BJ (cell line): ENCODE data around the gene STRIP2. TPM values are rescaled to one million over a fixed set of nuclear protein-coding genes. Genes with fewer than 3 reads are reported as not detected.

Source experiments
- CTCF ChIA-PET: fragments of 350-600 bp; formaldehyde crosslinking; extraction: SDS; loops from one replicate; lab custom pipeline; 2021; ENCODE audit warnings: antibody characterized with exemption, inconsistent platforms; lab: Yijun Ruan, JAX
- POLR2A ChIA-PET: fragments of 300-600 bp; sonication (Branson Sonifier 250); formaldehyde crosslinking; extraction: SDS; loops from one replicate; lab custom pipeline; 2021; ENCODE audit warnings: antibody characterized with exemption; lab: Charles Lee
- DNase-seq: peaks from one replicate; pipeline ENCODE4 v3.0.0-alpha.2; 2011; ENCODE audit warnings: low read depth
- H3K27me3 ChIP-seq: 2 replicates; pipeline ENCODE4 v1.6.0; 2011; ENCODE audit warnings: low read length; ENCODE audit not compliant: control insufficient read depth, insufficient read depth
- H3K36me3 ChIP-seq: 2 replicates; pipeline ENCODE4 v1.5.1; 2011; ENCODE audit warnings: low read length; ENCODE audit not compliant: control insufficient read depth, insufficient read depth
- H3K4me3 ChIP-seq: 2 replicates; pipeline ENCODE4 v1.5.1; 2011; ENCODE audit warnings: low read depth, mild to moderate bottlenecking, control low read depth, low read length
- polyA plus RNA-seq: library from polyadenylated mRNA; depleted of rRNA; stranded (reverse); fragments of >200 nt; gene quantifications from 2 replicates; pipeline ENCODE4 v1.2.3, GENCODE V29; 2011
- TF ChIP-seq, protein P1 (sequence below): IDR thresholded peaks from 2 replicates; pipeline ENCODE4 v1.5.1; 2011; ENCODE audit warnings: low read depth, mild to moderate bottlenecking, control low read depth, inconsistent platforms, low read length, moderate library complexity; ENCODE audit not compliant: insufficient read depth

The STRIP2 gene
- polyA plus RNA-seq, 1 experiment: 2.0 TPM

DNA sequence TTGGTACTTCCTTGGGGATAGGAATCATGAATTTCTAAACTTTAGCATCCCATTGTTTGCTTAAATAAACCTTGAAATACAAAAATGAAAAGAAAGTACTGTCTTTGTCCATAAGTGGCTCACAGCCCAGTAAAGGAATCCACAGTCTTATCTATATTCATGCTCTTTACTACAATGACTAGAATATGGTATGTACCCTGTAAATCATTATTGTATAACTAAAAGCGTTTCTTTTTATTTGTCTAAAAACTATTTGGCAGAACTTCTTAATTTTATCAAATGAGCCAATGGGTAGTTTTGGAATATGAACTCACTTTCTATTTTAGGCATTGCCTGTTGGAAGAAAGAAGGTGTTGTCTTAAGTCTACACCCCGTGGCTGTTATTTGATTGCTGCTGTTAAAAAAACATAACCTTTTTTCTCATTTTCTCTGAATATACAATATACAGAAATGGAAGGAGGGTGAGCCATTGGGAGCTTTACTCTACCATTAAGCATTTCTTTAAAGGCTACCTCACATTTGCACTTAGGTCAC is 12.4 kb upstream of the STRIP2 start:
- no peak overlapping the region for H3K4me3 ChIP-seq
- H3K27me3 ChIP-seq: no peaks in the 10 kb centered on the region
- no peak for DNase-seq
- TF ChIP-seq, protein P1, sequence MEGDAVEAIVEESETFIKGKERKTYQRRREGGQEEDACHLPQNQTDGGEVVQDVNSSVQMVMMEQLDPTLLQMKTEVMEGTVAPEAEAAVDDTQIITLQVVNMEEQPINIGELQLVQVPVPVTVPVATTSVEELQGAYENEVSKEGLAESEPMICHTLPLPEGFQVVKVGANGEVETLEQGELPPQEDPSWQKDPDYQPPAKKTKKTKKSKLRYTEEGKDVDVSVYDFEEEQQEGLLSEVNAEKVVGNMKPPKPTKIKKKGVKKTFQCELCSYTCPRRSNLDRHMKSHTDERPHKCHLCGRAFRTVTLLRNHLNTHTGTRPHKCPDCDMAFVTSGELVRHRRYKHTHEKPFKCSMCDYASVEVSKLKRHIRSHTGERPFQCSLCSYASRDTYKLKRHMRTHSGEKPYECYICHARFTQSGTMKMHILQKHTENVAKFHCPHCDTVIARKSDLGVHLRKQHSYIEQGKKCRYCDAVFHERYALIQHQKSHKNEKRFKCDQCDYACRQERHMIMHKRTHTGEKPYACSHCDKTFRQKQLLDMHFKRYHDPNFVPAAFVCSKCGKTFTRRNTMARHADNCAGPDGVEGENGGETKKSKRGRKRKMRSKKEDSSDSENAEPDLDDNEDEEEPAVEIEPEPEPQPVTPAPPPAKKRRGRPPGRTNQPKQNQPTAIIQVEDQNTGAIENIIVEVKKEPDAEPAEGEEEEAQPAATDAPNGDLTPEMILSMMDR: no peak
- POLR2A ChIA-PET: no interaction called here
- H3K36me3 ChIP-seq: no peaks in the 10 kb centered on the region
- CTCF ChIA-PET: no interaction called here

DNA sequence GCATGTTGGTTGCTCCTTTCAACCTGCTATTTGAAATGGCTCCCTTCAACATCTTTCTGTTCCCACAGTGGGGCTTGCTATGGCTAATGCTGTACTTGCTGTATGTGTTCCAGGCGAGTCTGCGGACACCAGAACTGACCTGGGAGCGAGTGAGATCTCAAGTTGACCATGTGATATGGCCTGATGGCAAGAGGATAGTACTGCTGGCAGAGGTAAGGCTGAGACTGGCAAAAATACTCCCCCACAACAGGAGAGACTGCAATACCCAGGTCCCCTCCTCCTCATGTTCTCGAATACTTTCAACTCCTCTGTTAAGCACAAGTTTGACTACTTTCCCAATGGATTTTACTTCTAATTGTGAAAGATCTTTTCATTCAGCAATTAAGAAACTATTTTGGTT is 11.5 kb upstream of the STRIP2 start:
- no peak for DNase-seq
- TF ChIP-seq, protein P1: no peak
- ChIA-PET CTCF (interaction anchor here (0.7 kb wide), 1 partner anchor 66 kb away, joined by 3 read pairs; no protein-coding TSS in a partner anchor), POLR2A (no interaction called here)
- H3K27me3 ChIP-seq: no peaks in the 10 kb centered on the region
- H3K36me3 ChIP-seq: no peaks in the 10 kb centered on the region
- no peak overlapping the region for H3K4me3 ChIP-seq

GRCh38 chr7:129423700-129424410 is 10.4 kb upstream of the STRIP2 start:
- Histone ChIP-seq H3K4me3 (no peak overlapping the region), H3K36me3 (no peaks in the 10 kb centered on the region), H3K27me3 (no peaks in the 10 kb centered on the region)
- ChIA-PET POLR2A (no interaction called here), CTCF (interaction anchor here (0.7 kb wide), 1 partner anchor 67 kb away, joined by 3 read pairs; no protein-coding TSS in a partner anchor)
- no peak for DNase-seq
- TF ChIP-seq, protein P1: no peak

DNA sequence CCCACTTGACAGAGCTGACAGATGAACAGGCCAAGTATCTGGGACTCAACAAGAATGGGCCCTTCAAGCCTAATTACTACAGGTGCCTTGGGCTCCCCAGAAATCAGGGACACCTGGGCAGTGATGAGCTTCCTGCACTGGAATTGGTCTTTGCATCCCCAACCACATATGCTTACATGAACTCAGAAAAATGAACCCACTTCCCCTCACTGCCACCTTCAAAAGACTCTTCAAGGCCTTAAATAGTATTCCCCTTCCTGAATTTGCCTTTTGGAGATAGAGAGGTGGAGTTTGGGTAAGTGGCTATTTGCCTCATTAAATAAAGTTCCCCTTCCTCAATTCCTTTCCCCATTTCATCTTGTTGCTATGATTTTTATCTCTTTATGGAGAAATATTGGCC is 7.8 kb upstream of the STRIP2 start:
- DNase-seq: no peak
- POLR2A ChIA-PET: no interaction called here
- H3K27me3 ChIP-seq: 0 out of 2 replicates have a peak, but pooled peaks cover 1% of the 10 kb centered on the region
- CTCF ChIA-PET: interaction anchor here (1.2 to 1.9 kb wide), 3 partner anchors 8 to 58 kb away, joined by 3 to 5 read pairs (median 4); partner anchors contain the start of gene STRIP2
- no peak overlapping the region for H3K4me3 ChIP-seq
- TF ChIP-seq, protein P1: no peak
- no peaks in the 10 kb centered on the region for H3K36me3 ChIP-seq

- POLR2A ChIA-PET: no interaction called here
- no peaks in the 10 kb centered on the region for H3K36me3 ChIP-seq
- 0 out of 2 replicates have a peak, but pooled peaks cover 1% of the 10 kb centered on the region for H3K27me3 ChIP-seq
- no peak overlapping the region for H3K4me3 ChIP-seq
- TF ChIP-seq, protein P1: no peak
- CTCF ChIA-PET: interaction anchor here (1.0 to 1.9 kb wide), 2 partner anchors 36 to 60 kb away, joined by 3 to 4 read pairs; no protein-coding TSS in a partner anchor
- DNase-seq: no peak
These were observed 6.6 kb upstream of the STRIP2 start for GRCh38 chr7:129427526-129428045.
